DOHH2 (cell line): ENCODE results near the gene ATP6V0D1.

Experiments
- CTCF ChIP-seq: fragments of 200-600 bp; sonication (generic); IDR thresholded peaks from one replicate; pipeline ENCODE4 v1.5.1; 2014; ENCODE audit warnings: antibody characterized with exemption, mild to moderate bottlenecking, low read depth, low read length; ENCODE audit not compliant: poor library complexity, severe bottlenecking
- EZH2phosphoT487 ChIP-seq: fragments of 200-600 bp; sonication (generic); IDR thresholded peaks from 2 replicates; pipeline ENCODE4 v1.6.1; 2017; ENCODE audit warnings: borderline replicate concordance, mild to moderate bottlenecking, antibody characterized with exemption, low read length, moderate library complexity, mixed read lengths

GRCh38 chr16:67442581-67443255 is 38.2 kb downstream of the ATP6V0D1 start:
- TF ChIP-seq CTCF: no peak
- no peak for TF ChIP-seq EZH2phosphoT487
